Measurements from ENCODE around the gene DOLK. TPM values are rescaled to one million over a fixed set of nuclear protein-coding genes. Genes with fewer than 3 reads are reported as not detected.
"Not testable (repeated sequence)": the region's sequence is repeated elsewhere in the genome, so short reads cannot be mapped to it uniquely, and the experiment has no call there.

DOLK gene
- total RNA-seq: 1 to 10 TPM; 4.8 to 5.0 TPM

DNA sequence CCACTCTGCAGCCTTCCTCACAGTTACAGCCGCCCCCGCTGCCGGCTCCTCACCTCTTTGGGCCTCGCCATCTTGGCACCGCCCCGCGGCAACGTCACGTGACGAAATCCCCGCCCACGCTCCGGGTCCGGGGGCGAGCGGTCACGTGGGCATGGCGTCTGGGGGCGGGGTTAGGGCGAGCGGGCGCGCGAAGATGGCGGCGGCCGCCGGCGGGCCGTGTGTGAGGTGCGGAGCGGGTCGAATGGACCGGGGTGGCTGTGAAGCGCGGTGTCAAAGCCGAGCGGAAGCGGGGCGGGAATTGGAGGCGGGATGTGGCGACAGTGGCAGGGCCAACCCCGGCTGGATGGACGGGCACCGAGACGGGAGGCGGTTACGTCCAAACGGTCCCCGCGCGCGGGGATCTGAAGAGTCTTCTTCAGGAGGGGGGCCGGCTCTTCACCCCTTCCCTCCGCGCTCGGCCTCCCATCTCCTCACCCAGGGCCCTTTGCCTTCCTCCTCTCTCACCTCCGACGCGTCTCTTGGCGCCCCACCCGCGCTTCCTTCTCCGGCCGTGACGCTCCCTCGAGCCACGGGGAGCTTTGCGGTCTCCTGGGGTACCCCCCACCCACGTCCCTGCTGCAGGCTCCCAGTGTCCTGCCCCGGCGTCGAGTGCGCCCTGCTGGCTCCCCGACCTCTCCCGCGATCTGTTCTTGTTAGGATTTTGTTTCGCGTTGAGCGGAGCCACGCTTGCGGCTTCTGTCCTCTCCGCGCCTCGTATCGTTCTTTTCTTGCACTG is at the start of gene DOLK, which contains the start of gene NUP188:
Gene DOLK, minus strand, starts transcription at position 77 of the 775 bp plus-strand sequence. CDS start 300 bp downstream, outside the sequence.
Gene NUP188, plus strand, starts transcription at position 173 of the 775 bp plus-strand sequence. Its CDS starts 21 bp downstream, at position 194.
- H3K4me1 Mint-ChIP-seq: peaks cover 29% of the 10 kb centered on the region
- ChIA-PET CTCF (interaction anchor here (0.6 to 1.1 kb wide), 7 partner anchors 18 to 394 kb away, joined by 3 to 4 read pairs (median 3); partner anchors contain the start of gene ENDOG), POLR2A (interaction anchor here (0.6 to 1.4 kb wide), 8 partner anchors 8 to 811 kb away, joined by 3 to 7 read pairs (median 4); partner anchors contain the start of gene KYAT1)
- peak within 1 kb of the TSS; percentile 89 for H3K4me3 Mint-ChIP-seq
- H3K9me3 Mint-ChIP-seq (ENCODE audit: low read depth): no peaks in the 10 kb centered on the region
- DNase-seq (peak; percentile 99), ATAC-seq (peak; percentile 80)
- no peaks in the 10 kb centered on the region for H3K27me3 Mint-ChIP-seq
- H3K27ac Mint-ChIP-seq: peak within 1 kb of the TSS; percentile 95
- peaks cover 32% of the 10 kb centered on the region for H3K36me3 Mint-ChIP-seq (ENCODE audit: low read depth)
- intact Hi-C loops (cut with DNase I, micrococcal nuclease): loop anchor here (1.0 to 5.0 kb wide), 20 partner anchors 45 to 697 kb away; partner anchors contain the start of genes LRRC8A (in 2 of the 2), SET (in 2 of the 2), DOLPP1 (in 1 of the 2) and DYNC2I2 (in 1 of the 2)

DNA sequence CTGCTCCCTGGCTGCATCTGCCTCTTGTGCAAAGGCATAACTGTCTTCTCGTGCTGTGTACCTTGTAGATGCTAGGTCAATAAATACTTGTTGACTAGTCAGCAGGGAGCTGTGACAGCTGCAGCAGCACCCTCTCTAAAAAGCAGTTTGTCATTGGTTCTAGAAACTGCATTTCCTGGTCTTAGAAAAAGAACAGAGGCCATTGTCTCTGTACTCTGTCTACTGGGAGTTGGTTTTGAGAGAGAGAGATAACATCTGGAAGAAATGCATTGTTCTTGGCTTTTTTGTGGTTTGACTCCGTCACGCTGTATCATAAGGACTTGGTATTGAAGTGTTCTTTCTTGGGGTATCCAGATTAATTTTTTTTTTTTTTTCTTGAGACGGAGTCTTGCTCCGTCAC is 48.4 kb upstream of the DOLK start:
- POLR2A ChIA-PET: no interaction called here
- H3K4me1 Mint-ChIP-seq: peaks cover 21% of the 10 kb centered on the region
- CTCF ChIA-PET: interaction anchor here (0.7 to 1.6 kb wide), 2 partner anchors 20 to 445 kb away, joined by 3 to 4 read pairs; no protein-coding TSS in a partner anchor

DNA sequence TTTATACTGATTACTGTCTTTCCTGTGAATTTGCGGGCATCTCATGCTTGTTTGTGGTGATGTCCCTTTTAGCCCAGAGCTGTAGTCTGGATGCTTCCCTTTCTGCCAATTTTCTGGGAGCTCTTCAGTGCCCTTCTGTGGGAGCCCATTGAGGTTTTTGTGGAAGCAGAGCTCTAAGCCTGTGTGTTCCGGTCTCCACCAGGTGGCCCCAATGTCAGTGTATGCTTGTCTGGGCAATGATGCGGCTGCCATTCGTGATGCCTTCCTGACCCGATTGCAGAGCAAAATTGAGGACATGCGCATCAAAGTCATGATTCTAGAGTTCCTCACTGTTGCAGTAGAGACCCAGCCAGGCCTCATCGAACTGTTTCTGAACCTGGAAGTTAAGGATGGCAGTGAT is 45.6 kb upstream of the DOLK start:
- ChIA-PET POLR2A (no interaction called here), CTCF (interaction anchor here (0.9 to 1.2 kb wide), 2 partner anchors 9 to 12 kb away, joined by 3 to 4 read pairs; no protein-coding TSS in a partner anchor)
- H3K4me3 Mint-ChIP-seq: no peak overlapping the region
- H3K27me3 Mint-ChIP-seq: no peaks in the 10 kb centered on the region
- no peak overlapping the region for H3K27ac Mint-ChIP-seq
- peaks cover 62% of the 10 kb centered on the region for H3K36me3 Mint-ChIP-seq (ENCODE audit: low read depth)
- DNase-seq (no peak), ATAC-seq (no peak)
- H3K4me1 Mint-ChIP-seq: peaks cover 11% of the 10 kb centered on the region
- no peaks in the 10 kb centered on the region for H3K9me3 Mint-ChIP-seq (ENCODE audit: low read depth)
- intact Hi-C loops (cut with DNase I, micrococcal nuclease): no loop called here

More for the DNA sequence above, 48.4 kb upstream of the DOLK start:
- intact Hi-C loops (cut with DNase I, micrococcal nuclease): no loop called here
- Mint-ChIP-seq H3K27ac (no peak overlapping the region), H3K36me3 (ENCODE audit: low read depth) (peaks cover 67% of the 10 kb centered on the region), H3K4me3 (no peak overlapping the region), H3K27me3 (no peaks in the 10 kb centered on the region), H3K9me3 (ENCODE audit: low read depth) (no peaks in the 10 kb centered on the region)
- no peak for ATAC-seq
- no peak for DNase-seq

DNA sequence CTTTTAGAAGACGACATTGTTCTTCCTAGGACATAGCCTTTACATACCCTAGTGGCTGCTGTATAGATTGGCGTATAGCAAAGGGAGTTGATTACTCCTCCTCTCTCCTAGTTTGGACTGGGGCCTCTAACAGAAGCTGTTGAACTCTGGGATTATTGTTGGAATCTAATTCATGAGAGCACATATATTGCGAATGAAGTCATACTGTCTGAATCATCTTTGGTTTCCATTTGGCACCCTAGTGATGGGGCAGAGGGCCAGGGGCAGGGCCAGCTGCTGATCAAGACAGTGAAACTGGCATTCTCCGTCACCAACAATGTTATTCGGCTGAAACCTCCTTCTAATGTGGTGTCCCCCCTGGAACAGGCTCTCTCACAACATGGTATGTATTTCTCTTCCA is 40.4 kb upstream of the DOLK start:
- ChIA-PET CTCF (interaction anchor here (0.6 kb wide), 1 partner anchor 29 kb away, joined by 5 read pairs; no protein-coding TSS in a partner anchor), POLR2A (no interaction called here)
- intact Hi-C loops (cut with DNase I, micrococcal nuclease): no loop called here
- Mint-ChIP-seq H3K4me3 (no peak overlapping the region), H3K4me1 (no peaks in the 10 kb centered on the region), H3K27ac (no peak overlapping the region), H3K9me3 (ENCODE audit: low read depth) (no peaks in the 10 kb centered on the region), H3K36me3 (ENCODE audit: low read depth) (peaks cover 58% of the 10 kb centered on the region), H3K27me3 (no peaks in the 10 kb centered on the region)
- DNase-seq (no peak), ATAC-seq (no peak)

DNA sequence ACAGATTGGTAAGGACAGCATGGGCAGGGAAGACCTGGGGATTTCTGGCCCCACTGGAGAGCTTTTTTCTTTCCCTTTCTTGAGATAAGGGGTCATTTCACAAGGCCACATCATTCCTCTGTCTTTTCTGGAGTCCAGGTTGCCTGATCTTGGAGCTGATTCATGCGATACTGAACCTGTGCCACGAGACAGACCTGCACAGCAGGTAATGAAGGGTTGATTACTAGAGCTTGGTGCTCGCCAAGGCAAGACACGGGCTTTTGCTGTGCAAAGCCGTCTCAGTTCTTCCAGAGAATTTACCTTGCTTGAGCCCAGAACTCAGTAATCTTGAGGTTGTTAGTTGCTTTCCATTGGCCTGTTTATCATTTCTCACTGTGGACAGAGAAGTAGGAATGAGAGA is 39.3 kb upstream of the DOLK start:
- Mint-ChIP-seq H3K36me3 (ENCODE audit: low read depth) (peaks cover 61% of the 10 kb centered on the region), H3K4me1 (no peaks in the 10 kb centered on the region), H3K27me3 (no peaks in the 10 kb centered on the region), H3K4me3 (no peak overlapping the region), H3K27ac (no peak overlapping the region), H3K9me3 (ENCODE audit: low read depth) (no peaks in the 10 kb centered on the region)
- intact Hi-C loops (cut with DNase I, micrococcal nuclease): no loop called here
- ChIA-PET POLR2A (no interaction called here), CTCF (interaction anchor here (0.6 kb wide), 1 partner anchor 37 kb away, joined by 3 read pairs; no protein-coding TSS in a partner anchor)
- DNase-seq (no peak), ATAC-seq (no peak)

DNA sequence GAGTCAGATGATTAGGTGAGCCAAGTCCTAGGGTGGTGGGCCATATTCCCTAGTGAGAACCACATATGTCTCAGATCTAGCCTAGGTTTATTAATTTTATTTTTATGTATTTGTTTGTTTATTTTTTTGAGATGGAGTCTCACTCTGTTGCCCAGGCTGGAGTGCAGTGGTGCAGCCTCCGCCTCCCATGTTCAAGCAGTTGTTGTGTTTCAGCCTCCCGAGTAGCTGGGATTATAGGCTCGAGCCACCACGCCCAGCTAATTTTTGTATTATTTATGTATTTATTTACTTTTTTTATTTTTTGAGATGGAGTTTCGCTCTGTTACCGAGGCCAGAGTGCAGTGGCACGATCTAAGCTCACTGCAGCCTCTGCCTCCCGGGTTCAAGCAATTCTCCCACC is 36.1 kb upstream of the DOLK start:
- DNase-seq (no peak), ATAC-seq (no peak)
- Mint-ChIP-seq H3K9me3 (ENCODE audit: low read depth) (no peaks in the 10 kb centered on the region), H3K27me3 (no peaks in the 10 kb centered on the region), H3K27ac (no peak overlapping the region), H3K4me3 (no peak overlapping the region), H3K36me3 (ENCODE audit: low read depth) (peaks cover 74% of the 10 kb centered on the region), H3K4me1 (no peaks in the 10 kb centered on the region)
- ChIA-PET CTCF (no interaction called here), POLR2A (no interaction called here)
- intact Hi-C loops (cut with DNase I, micrococcal nuclease): no loop called here

DNA sequence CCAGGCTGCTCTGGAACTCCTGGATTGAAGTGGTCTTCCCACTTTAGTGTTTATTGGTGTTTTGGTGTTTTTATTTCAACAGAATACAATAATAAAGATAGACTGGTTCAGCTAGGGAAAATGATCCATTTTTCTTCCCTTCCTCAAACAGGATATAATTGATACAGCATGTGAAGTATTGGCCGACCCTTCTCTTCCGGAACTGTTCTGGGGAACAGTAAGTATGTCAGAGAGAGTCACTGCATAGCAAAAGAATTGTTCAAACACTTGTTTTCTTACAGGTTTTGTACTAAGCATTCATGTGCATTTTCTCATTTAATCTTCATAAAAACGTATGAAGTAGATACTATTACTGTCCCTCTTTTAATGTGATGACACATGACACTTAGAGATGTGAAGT is 31.7 kb upstream of the DOLK start:
- no peak for DNase-seq
- Mint-ChIP-seq H3K4me1 (no peaks in the 10 kb centered on the region), H3K27me3 (no peaks in the 10 kb centered on the region), H3K9me3 (ENCODE audit: low read depth) (no peaks in the 10 kb centered on the region), H3K36me3 (ENCODE audit: low read depth) (peaks cover 63% of the 10 kb centered on the region), H3K4me3 (no peak overlapping the region), H3K27ac (no peak overlapping the region)
- POLR2A ChIA-PET: no interaction called here
- ATAC-seq: no peak
- CTCF ChIA-PET: no interaction called here
- intact Hi-C loops (cut with DNase I, micrococcal nuclease): no loop called here

DNA sequence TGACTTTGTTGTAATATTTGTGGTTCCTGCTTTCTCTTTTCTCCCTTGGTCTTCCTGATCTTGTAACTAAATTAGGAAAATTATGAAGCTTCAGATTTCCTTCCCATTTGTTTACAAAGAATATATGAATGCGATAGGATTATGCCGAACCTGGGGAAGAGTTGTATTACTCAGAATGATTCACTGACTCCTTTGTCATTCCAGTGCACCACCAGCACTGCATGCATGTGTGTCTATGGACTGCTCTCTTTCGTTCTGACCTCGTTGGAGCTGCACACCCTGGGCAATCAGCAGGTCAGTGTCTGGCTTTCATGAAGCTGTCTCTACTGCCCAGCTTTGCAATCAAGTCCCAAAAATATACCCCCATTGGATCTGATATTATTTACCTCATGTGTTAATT is 25.6 kb upstream of the DOLK start:
- no peak overlapping the region for H3K27ac Mint-ChIP-seq
- H3K36me3 Mint-ChIP-seq (ENCODE audit: low read depth): peaks cover 63% of the 10 kb centered on the region
- CTCF ChIA-PET: no interaction called here
- POLR2A ChIA-PET: no interaction called here
- H3K4me1 Mint-ChIP-seq: no peaks in the 10 kb centered on the region
- no peaks in the 10 kb centered on the region for H3K9me3 Mint-ChIP-seq (ENCODE audit: low read depth)
- no peak overlapping the region for H3K4me3 Mint-ChIP-seq
- ATAC-seq: no peak
- intact Hi-C loops (cut with DNase I, micrococcal nuclease): no loop called here
- DNase-seq: no peak
- H3K27me3 Mint-ChIP-seq: no peaks in the 10 kb centered on the region

DNA sequence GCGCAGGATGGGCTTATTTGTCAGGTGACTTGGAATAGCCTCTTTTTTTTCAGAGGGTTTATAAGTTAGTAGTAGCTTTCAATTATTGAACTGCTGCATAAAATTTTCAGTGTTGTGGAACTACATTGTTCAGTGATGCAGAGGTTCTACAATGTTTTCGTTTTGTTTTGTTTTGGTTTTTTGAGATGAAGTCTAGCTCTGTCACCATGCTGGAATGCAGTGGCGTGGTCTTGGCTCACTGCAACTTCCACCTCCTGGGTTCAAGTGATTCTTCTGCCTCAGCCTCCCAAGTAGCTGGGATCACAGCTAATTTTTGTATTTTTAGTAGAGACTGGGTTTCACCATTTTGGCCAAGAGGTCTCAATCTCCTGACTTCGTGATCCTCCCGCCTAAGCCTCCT is 22.1 kb upstream of the DOLK start:
- H3K27ac Mint-ChIP-seq: no peak overlapping the region
- H3K4me3 Mint-ChIP-seq: no peak overlapping the region
- ATAC-seq (no peak), DNase-seq (no peak)
- no peaks in the 10 kb centered on the region for H3K4me1 Mint-ChIP-seq
- no peaks in the 10 kb centered on the region for H3K27me3 Mint-ChIP-seq
- ChIA-PET POLR2A (no interaction called here), CTCF (no interaction called here)
- H3K9me3 Mint-ChIP-seq (ENCODE audit: low read depth): no peaks in the 10 kb centered on the region
- H3K36me3 Mint-ChIP-seq (ENCODE audit: low read depth): peaks cover 53% of the 10 kb centered on the region
- intact Hi-C loops (cut with DNase I, micrococcal nuclease): no loop called here

DNA sequence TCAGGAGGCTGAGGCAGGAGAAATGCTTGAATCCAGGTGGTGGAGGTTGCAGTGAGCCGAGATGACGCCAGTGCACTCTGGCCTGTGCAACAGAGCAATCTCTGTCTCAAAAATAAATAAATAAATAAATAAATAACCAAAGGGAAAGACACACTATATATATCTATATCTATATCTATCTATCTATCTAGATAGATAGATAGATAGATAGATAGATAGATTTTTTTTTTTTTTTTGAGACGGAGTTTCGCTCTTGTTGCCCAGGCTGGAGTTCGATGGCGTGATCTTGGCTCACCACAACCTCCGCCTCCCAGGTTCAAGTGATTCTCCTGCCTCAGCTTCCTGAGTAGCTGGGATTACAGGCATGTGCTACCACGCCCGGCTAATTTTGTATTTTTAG is 14.0 kb upstream of the DOLK start:
- H3K27me3 Mint-ChIP-seq; H3K4me1 Mint-ChIP-seq; H3K4me3 Mint-ChIP-seq; intact Hi-C loops (cut with DNase I, micrococcal nuclease); ATAC-seq; H3K27ac Mint-ChIP-seq; DNase-seq; H3K9me3 Mint-ChIP-seq (ENCODE audit: low read depth): not testable (repeated sequence)
- CTCF ChIA-PET: interaction anchor here (0.6 to 0.7 kb wide), 3 partner anchors 19 to 631 kb away, joined by 3 read pairs; no protein-coding TSS in a partner anchor
- POLR2A ChIA-PET: interaction anchor here (0.6 kb wide), 1 partner anchor 13 kb away, joined by 4 read pairs; no protein-coding TSS in a partner anchor
- H3K36me3 Mint-ChIP-seq (ENCODE audit: low read depth): peaks cover 40% of the 10 kb centered on the region

DNA sequence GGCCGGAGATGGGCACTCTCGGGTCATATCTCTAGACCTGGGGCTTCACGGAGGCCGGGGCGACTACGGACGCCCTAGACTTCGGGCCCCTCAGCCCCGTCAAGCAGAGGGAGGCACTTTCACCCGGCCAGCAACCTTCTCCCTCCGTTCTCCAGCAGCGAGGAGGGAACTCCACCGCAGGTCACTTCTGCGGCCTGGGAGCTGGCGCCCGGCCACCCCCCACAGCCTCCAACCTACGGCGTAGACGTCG is 201 bp downstream of the DOLK start:
- ChIA-PET POLR2A (interaction anchor here (0.6 kb wide), 1 partner anchor 8 kb away, joined by 3 read pairs; no protein-coding TSS in a partner anchor), CTCF (interaction anchor here (0.6 to 1.0 kb wide), 3 partner anchors 18 to 394 kb away, joined by 3 to 4 read pairs (median 3); no protein-coding TSS in a partner anchor)
- Mint-ChIP-seq H3K9me3 (ENCODE audit: low read depth) (no peaks in the 10 kb centered on the region), H3K4me3 (peak overlapping the region; percentile 89), H3K27me3 (no peaks in the 10 kb centered on the region), H3K27ac (peak overlapping the region; percentile 95), H3K36me3 (ENCODE audit: low read depth) (peaks cover 30% of the 10 kb centered on the region), H3K4me1 (peaks cover 28% of the 10 kb centered on the region)
- intact Hi-C loops (cut with DNase I, micrococcal nuclease): loop anchor here (1.0 to 5.0 kb wide), 20 partner anchors 44 to 697 kb away; partner anchors contain the start of genes LRRC8A (in 2 of the 2), SET (in 2 of the 2), DOLPP1 (in 1 of the 2) and DYNC2I2 (in 1 of the 2)
- DNase-seq (no peak), ATAC-seq (no peak)
